ENCODE data around the gene RAMP3.
"Not testable (repeated sequence)": the region's sequence is repeated elsewhere in the genome, so short reads cannot be mapped to it uniquely, and the experiment has no call there.

RAMP3 gene

GRCh38 chr7:45196374-45196773, 38.8 kb downstream of the RAMP3 start:
- no peak for DNase-seq

DNA sequence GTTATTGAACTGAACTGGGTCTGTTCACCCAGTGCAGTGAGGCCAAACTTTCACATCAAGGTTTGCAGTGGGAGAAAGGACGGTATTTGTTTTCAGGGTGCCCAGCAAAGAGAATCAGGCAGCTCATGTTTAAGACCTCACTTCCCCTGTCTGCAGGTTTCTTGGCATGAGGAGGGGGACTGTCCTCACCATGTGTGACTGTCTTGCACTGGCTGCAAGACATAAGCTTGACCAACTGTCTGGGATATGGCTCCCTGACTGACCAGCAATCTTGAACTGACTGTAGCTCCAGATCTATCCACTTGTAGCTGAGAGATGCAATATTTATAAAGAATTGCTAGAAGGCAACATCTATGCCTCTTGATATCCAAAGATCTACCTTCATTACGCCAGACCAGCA, 39.9 kb downstream of the RAMP3 start:
- no peak for DNase-seq

DNA sequence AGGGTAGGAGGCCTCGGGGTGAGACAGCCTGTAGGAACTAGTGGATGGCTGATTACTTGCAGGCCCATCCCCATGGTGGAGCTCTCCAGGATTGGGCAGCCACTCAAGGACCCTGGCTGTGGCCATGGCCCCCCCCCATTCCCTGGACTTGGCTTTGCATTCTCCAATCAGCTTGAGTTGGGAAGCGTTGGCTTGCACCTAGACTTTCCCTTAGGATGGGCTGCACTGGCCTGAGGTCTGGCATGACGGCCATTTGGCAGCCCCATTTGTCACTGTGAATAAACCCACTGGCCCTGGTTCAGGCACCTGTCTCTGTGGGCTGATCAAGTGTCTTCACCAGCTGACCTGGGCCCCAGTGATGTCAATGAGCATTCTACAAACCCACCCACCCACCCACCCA, 41.4 kb downstream of the RAMP3 start:
- DNase-seq, result no peak

- no peak for DNase-seq
Measured at GRCh38 chr7:45199506-45199905, 41.9 kb downstream of the RAMP3 start.

GRCh38 chr7:45202625-45203024, 45.0 kb downstream of the RAMP3 start:
- no peak for DNase-seq

DNA sequence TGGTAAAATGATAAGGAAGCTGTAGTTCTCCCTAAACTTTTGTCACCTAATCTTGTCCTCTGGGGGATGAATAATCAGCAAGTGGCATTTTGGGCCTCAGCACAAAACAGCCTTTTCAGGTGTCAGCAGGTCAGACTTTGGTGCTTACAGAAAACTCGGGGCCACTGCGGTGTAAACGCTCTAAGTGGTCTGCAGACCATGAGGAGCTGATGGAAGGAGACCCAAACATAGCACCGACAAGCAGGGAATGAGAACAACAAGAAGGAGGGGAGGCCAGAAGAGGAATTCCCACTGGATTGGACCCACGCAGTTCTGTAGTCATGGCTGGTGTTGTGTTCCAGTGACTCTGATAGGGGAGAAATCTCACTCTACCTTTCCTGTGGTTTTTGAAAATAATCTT, 45.4 kb downstream of the RAMP3 start:
- DNase-seq, result no peak

DNA sequence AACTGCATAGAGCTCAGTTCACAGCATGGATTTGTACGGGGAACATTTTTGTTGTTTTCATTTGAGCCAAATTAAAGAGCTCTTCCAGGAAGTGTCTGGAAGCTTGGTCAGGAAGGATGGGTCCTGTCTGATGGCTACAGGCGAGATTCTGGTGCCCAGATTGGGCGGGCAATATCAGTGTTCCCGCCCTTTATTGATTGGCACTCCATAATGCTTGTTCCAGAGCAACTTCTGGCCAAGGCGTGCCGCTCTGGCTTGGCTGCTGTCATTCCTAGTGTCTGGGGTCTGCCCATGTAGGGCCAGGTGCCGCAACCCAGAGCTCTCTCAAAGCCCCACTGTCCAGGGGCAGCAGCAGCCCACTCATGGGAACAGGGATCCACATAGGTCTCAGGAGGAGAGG, 45.9 kb downstream of the RAMP3 start:
- no peak for DNase-seq

- DNase-seq, result no peak
Measured at GRCh38 chr7:45203936-45204445, 46.4 kb downstream of the RAMP3 start.

- DNase-seq, result not testable (repeated sequence)
Measured at GRCh38 chr7:45206266-45206665, 48.7 kb downstream of the RAMP3 start.

- DNase-seq, result not testable (repeated sequence)
Measured at GRCh38 chr7:45209909-45210308, 52.3 kb downstream of the RAMP3 start.

- no peak for DNase-seq
Measured at GRCh38 chr7:45211066-45211465, 53.5 kb downstream of the RAMP3 start.

DNA sequence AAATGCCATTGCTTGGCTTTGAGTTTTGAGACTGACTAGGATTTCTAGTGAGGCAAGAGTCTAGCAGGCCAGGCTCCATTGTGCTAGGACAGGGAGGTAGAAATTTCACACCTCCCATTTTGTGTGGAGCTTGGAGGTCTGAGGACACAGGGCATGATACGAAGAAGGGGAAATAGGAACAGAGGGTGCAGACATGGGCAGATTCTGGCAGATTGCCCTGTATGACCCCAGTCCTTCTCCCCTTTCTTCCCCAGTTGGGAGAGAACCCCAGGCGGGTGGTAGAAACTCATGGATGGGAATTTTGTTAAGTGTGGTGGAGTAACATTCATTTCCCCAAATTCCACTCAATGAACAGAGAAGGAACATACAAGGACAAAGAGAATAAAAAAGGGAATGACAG, 54.4 kb downstream of the RAMP3 start:
- no peak for DNase-seq

DNA sequence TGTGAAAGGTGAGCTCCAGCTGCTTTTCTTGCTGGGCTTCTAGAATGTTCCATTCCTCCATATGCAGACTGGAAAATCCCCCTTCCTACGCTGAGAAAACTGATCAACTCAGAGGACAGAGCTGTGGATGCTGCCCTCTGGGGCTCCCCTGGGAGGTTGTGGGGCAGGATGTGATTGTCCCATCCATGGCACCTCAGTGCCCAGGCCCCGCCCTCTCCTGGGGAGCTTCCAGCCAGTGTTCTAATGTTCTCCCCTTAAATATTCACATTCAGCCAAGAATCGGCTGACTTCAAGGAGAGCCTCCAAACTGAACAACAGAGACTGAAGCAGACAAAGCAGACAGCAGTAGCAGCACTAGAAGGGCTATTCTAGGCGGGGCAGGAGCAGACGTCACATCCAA, 55.0 kb downstream of the RAMP3 start:
- no peak for DNase-seq

DNA sequence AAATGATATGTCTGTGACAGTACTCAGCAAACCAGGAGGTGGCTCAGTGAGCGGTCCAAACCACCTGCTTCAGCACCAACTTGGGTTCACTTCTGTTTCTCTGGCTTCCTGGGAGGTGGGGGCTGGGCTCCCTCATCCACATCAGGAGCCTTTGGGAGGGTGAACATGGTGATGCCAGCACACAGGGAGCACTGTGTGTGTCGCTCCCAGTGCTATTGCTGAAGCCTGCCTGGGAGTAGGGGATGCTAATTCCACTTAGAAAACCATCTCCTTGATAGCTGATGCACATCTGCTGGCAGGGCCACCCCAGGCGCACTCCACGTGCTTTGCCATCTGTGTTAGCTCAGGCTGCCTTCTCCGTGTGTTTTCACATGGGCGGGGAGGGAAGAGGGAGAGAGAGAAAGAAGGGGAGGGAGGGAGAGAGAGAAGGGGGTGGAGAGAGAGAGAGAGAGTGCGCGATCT, 58.0 kb downstream of the RAMP3 start:
- no peak for DNase-seq

GRCh38 chr7:45216181-45216580, 58.6 kb downstream of the RAMP3 start:
- DNase-seq, result no peak

DNA sequence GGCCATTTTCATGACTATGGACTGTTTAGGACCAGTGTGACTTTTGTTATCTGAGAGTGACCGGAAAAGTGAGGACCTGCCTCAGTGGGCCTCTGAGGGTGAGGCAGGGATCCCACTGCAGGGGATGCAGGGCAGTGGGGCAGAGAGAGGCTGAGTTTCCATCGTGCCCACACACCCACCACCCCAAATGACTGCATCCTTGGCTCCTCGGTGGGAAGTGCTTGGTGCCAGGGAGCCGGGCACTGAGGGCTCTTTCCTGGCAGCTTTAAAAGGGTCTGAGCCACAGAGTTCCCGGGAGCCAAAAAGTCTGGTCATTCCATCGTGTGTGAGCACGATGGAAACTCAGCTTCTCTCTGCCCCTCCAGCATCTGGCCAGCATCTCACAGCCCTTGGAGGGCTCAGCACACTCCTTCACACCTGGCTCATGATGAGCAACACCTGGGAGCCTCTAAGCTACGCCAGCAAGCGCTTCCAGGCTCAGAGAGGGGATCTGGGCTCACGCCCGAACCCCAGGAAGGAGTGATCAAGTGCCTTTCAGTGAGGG, 59.1 kb downstream of the RAMP3 start:
- DNase-seq, result no peak

DNA sequence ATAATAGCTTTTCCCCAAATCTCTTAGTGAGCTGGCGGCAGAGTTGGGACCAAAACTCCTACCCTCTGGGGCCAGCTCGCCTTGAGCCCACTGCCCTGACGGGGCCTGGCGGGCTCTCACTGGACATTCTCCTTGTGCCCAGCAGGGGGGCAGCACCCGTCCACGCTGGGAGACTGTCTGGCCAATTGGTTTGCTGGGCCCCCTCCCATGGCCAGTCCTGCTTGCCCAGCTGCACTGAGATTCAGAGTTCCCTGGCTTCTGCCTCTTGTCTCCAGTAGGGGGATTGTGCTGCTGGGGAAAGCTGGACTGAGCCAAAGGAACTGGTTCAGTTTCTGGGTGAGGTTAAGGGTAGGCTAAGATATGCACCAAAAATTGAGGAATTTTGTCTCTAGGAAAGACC, 59.8 kb downstream of the RAMP3 start:
- DNase-seq, result no peak

DNA sequence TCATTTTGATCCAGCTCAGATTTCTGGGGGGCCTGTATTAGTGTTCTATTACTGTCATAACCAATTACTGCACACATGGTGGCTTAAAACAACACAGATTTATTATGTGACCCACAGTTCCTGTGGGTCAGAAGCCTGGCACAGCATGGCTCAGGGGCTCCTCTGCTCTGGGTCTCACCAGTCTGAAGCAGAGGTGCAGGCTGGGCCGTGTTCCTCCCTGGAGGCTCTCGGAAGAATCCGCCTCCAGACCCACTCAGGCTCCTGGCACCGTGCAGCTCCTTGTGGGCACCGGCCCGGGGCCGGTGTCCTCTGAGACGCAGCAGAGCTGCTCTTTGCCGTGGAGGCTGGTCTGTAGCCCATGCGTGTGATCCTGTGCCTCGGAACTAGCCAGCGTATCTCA, 61.5 kb downstream of the RAMP3 start:
- no peak for DNase-seq

DNA sequence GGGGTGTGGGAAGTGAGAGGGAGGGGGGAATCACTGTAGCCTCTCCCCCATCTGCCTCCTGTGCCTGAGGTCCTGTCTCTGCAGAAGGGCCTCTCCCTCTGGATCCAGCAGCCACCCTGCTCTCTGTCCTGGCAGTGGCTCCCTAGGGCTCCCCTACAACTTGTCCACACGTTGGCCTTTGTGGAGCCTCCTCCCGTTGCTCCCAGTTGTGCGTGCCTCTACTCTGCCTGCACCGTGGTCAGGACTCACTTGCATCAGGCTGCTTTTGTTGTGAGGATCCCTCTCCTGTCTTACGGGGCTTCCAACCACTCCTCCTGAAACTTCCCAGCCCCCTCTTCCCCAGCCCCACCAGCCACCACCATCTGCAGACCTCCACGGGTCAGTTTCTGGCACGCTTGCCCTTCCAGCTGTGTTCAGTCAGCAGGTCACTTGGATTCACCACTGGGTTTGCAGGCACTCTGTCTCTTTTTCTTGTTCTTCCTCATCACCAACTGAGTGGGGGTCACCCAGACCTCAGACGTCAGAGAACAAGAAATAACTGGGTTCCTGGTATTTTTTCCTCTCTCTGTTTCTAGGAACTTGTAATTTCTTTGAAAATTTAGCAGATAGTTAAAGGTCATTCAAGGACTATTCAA, 62.3 kb downstream of the RAMP3 start:
- no peak for DNase-seq

DNA sequence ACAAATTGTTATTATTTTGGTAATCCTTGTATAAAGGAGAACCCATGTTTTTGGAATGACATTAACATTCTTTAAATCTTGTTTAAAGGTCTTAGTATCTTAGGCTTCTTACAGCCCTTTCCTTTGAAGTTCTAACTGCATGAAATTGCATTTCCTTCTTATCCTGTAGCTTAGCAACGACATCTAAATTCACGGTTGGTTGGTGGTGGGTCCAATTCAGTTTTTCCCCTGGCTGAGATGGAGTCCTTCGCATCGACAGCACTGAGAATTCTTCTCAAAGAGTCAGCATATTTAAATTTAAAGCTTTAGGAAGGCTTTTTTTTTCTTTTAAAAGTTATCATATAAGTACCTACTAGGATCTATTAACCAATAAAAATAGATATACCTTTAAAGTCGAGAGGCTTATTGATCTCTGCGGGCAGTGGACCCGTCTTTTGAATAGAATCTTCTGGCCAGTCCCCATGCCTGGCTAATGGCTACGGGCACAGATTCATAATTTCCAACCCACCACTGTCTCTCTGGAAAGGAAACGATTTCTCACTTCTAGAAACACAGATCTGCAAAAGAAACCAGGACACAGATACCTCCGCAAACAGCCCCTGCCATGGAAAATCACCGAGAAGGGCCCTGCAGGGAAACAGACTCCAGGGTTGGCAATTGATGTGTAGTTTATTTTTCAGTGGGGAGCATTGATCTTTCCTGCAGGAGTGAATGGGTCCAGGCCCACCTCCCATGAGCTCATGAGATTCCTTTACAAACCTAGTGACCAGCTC, 63.4 kb downstream of the RAMP3 start:
- DNase-seq, result no peak

GRCh38 chr7:45221896-45222604, 64.5 kb downstream of the RAMP3 start:
- no peak for DNase-seq

DNA sequence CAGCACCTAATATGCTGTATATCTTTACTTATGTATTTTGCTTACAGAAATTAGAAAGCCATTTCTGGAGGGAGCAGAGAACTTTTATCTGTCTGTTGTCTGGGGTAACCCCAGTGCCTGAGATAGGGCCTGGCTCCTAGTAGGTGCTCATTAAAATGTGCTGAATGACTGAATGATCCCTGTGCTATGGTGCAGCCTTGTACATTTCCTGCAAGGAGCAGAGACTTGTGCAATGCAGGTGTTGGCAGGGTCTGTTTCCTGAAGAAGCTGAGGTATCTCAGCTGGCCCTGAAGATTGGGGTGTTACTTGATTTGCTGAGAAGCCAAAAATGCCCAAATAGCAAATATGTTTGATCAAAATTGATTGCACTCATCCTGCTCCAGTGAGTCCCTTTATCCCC, 65.5 kb downstream of the RAMP3 start:
- no peak for DNase-seq
